SJSA1 (cell line): ENCODE data around the gene ZNF350. TPM values are rescaled to one million over a fixed set of nuclear protein-coding genes. Genes with fewer than 3 reads are reported as not detected.
A peak's percentile ranks its signal among the peaks of the same experiment; 100 is the strongest.
"Not testable (repeated sequence)": the region's sequence is repeated elsewhere in the genome, so short reads cannot be mapped to it uniquely, and the experiment has no call there.

Experiments
- DNase-seq, 2 experiments: peaks; one replicate each; pipeline ENCODE4 v3.0.0-alpha.2; 2015 to 2020; ENCODE audit warnings: low spot score in 2 of 2, low read depth in 1 of 2
- H3K27ac ChIP-seq: fragments of 250-450 bp; sonication (Bioruptor Pico); 2 replicates; pipeline ENCODE4 v1.5.1; 2020; ENCODE audit warnings: mild to moderate bottlenecking, moderate library complexity
- H3K27me3 ChIP-seq: fragments of 250-450 bp; sonication (Bioruptor Pico); replicated peaks from 2 replicates; pipeline ENCODE4 v1.5.1; 2020; ENCODE audit warnings: mild to moderate bottlenecking, moderate library complexity
- H3K36me3 ChIP-seq: fragments of 250-450 bp; sonication (Bioruptor Pico); 2 replicates; pipeline ENCODE4 v1.5.1; 2020; ENCODE audit warnings: mild to moderate bottlenecking
- H3K4me1 ChIP-seq: fragments of 250-450 bp; sonication (Bioruptor Pico); replicated peaks from 2 replicates; pipeline ENCODE4 v1.6.1; 2021; ENCODE audit warnings: mild to moderate bottlenecking
- H3K4me3 ChIP-seq: fragments of 250-450 bp; sonication (Bioruptor Pico); 2 replicates; pipeline ENCODE4 v1.5.1; 2020; ENCODE audit warnings: mild to moderate bottlenecking
- H3K9me3 ChIP-seq: fragments of 250-450 bp; sonication (Bioruptor Pico); replicated peaks from 2 replicates; pipeline ENCODE4 v1.5.1; 2020; ENCODE audit warnings: mild to moderate bottlenecking
- total RNA-seq: library from RNA; depleted of rRNA; stranded (reverse); fragments of >200 nt; shearing (Covaris generic); gene quantifications from 2 replicates; pipeline ENCODE4 v1.2.3, GENCODE V29; 2014; rRNA removed

ZNF350 gene
- total RNA-seq: 2.9 and 11.9 TPM in 2 replicates

- H3K27me3 ChIP-seq: no peaks in the 10 kb centered on the region
- H3K36me3 ChIP-seq: peaks cover 3% of the 10 kb centered on the region; the same call in 1 of the 2 replicates
- H3K9me3 ChIP-seq: peaks cover 14% of the 10 kb centered on the region
- peak within 1 kb of the TSS; percentile 37 for H3K27ac ChIP-seq
- DNase-seq: peak; percentile 67 to 83
- peak within 1 kb of the TSS; percentile 54 for H3K4me3 ChIP-seq
- no peaks in the 10 kb centered on the region for H3K4me1 ChIP-seq
Observed at GRCh38 chr19:51986309-51987291, at the start of gene ZNF350. ZNF350 (minus strand) TSS chr19:51986840; CDS start chr19:51974360, 12,480 bp downstream.

- no peak for DNase-seq
- peaks cover 30% of the 10 kb centered on the region for H3K9me3 ChIP-seq
- H3K27me3 ChIP-seq: no peaks in the 10 kb centered on the region
- H3K4me3 ChIP-seq: no peak overlapping the region
- no peak overlapping the region for H3K27ac ChIP-seq
- H3K36me3 ChIP-seq: peaks cover 72% of the 10 kb centered on the region
- H3K4me1 ChIP-seq: no peaks in the 10 kb centered on the region
Observed at GRCh38 chr19:52034051-52034728, 47.5 kb upstream of the ZNF350 start.

- Histone ChIP-seq H3K27me3 (no peaks in the 10 kb centered on the region), H3K27ac (peak overlapping the region; percentile 68), H3K4me3 (peak overlapping the region; percentile 55), H3K9me3 (peaks cover 14% of the 10 kb centered on the region), H3K36me3 (peaks cover 45% of the 10 kb centered on the region), H3K4me1 (peaks cover 5% of the 10 kb centered on the region; the same call in 1 of the 2 replicates)
- no peak for DNase-seq
Observed at GRCh38 chr19:52028780-52029123, 42.1 kb upstream of the ZNF350 start.

- peak within 1 kb of the TSS; percentile 68 for H3K27ac ChIP-seq
- no peaks in the 10 kb centered on the region for H3K27me3 ChIP-seq
- DNase-seq: peak; percentile 88 to 92
- peaks cover 5% of the 10 kb centered on the region; the same call in 1 of the 2 replicates for H3K4me1 ChIP-seq
- peaks cover 11% of the 10 kb centered on the region for H3K9me3 ChIP-seq
- H3K36me3 ChIP-seq: peaks cover 45% of the 10 kb centered on the region
- H3K4me3 ChIP-seq: peak within 1 kb of the TSS; percentile 55
Observed at GRCh38 chr19:52028027-52028779, 41.6 kb upstream of the ZNF350 start, which contains the start of gene ZNF614. ZNF614 (minus strand) TSS chr19:52028379; CDS start chr19:52025745, 2,634 bp downstream.

GRCh38 chr19:52026255-52026990 is 39.8 kb upstream of the ZNF350 start:
- peaks cover 50% of the 10 kb centered on the region for H3K36me3 ChIP-seq
- DNase-seq, H3K27me3 ChIP-seq, H3K27ac ChIP-seq, H3K9me3 ChIP-seq, H3K4me3 ChIP-seq, H3K4me1 ChIP-seq: not testable (repeated sequence)

- Histone ChIP-seq H3K9me3 (peaks cover 11% of the 10 kb centered on the region), H3K36me3 (peaks cover 65% of the 10 kb centered on the region)
- H3K27me3 ChIP-seq, H3K4me3 ChIP-seq, H3K4me1 ChIP-seq, H3K27ac ChIP-seq, DNase-seq: not testable (repeated sequence)
Observed at GRCh38 chr19:52024478-52024877, 37.8 kb upstream of the ZNF350 start.

GRCh38 chr19:52022193-52022592 is 35.6 kb upstream of the ZNF350 start:
- no peak for DNase-seq
- Histone ChIP-seq H3K36me3 (peaks cover 78% of the 10 kb centered on the region), H3K4me3 (no peak overlapping the region), H3K4me1 (peaks cover 2% of the 10 kb centered on the region; the same call in 1 of the 2 replicates), H3K27me3 (no peaks in the 10 kb centered on the region), H3K27ac (no peak overlapping the region), H3K9me3 (peaks cover 16% of the 10 kb centered on the region)

- Histone ChIP-seq H3K36me3 (peaks cover 87% of the 10 kb centered on the region), H3K27ac (no peak overlapping the region), H3K4me3 (no peak overlapping the region), H3K27me3 (no peaks in the 10 kb centered on the region), H3K9me3 (peaks cover 13% of the 10 kb centered on the region; the same call in 1 of the 2 replicates), H3K4me1 (no peaks in the 10 kb centered on the region)
- DNase-seq: no peak
Observed at GRCh38 chr19:52020506-52020905, 33.9 kb upstream of the ZNF350 start.

GRCh38 chr19:52010674-52011073 is 24.0 kb upstream of the ZNF350 start:
- no peaks in the 10 kb centered on the region for H3K27me3 ChIP-seq
- H3K36me3 ChIP-seq: peaks cover 25% of the 10 kb centered on the region
- peaks cover 3% of the 10 kb centered on the region; the same call in 1 of the 2 replicates for H3K4me1 ChIP-seq
- no peak for DNase-seq
- H3K4me3 ChIP-seq: no peak overlapping the region
- peaks cover 8% of the 10 kb centered on the region for H3K9me3 ChIP-seq
- no peak overlapping the region for H3K27ac ChIP-seq

GRCh38 chr19:52007806-52008557 is 21.3 kb upstream of the ZNF350 start, which contains the start of gene ZNF615:
ZNF615 (minus strand) TSS chr19:52008211; CDS start chr19:52003711, 4,500 bp downstream.
- peak; percentile 80 to 82 for DNase-seq
- peaks cover 3% of the 10 kb centered on the region; the same call in 1 of the 2 replicates for H3K4me1 ChIP-seq

GRCh38 chr19:52007451-52007805 is 20.8 kb upstream of the ZNF350 start:
- Histone ChIP-seq H3K27me3 (no peaks in the 10 kb centered on the region), H3K4me3 (peak overlapping the region; percentile 59), H3K27ac (no peak overlapping the region), H3K4me1 (peaks cover 3% of the 10 kb centered on the region; the same call in 1 of the 2 replicates), H3K36me3 (peaks cover 4% of the 10 kb centered on the region; the same call in 1 of the 2 replicates), H3K9me3 (peaks cover 13% of the 10 kb centered on the region)
- no peak for DNase-seq

More at GRCh38 chr19:52007806-52008557, 21.3 kb upstream of the ZNF350 start, which contains the start of gene ZNF615:
- Histone ChIP-seq H3K36me3 (peaks cover 8% of the 10 kb centered on the region), H3K27ac (peak within 1 kb of the TSS; percentile 56), H3K9me3 (peaks cover 13% of the 10 kb centered on the region), H3K4me3 (peak within 1 kb of the TSS; percentile 59), H3K27me3 (no peaks in the 10 kb centered on the region)

- H3K4me3 ChIP-seq: no peak overlapping the region
- H3K27me3 ChIP-seq: no peaks in the 10 kb centered on the region
- no peak overlapping the region for H3K27ac ChIP-seq
- peaks cover 38% of the 10 kb centered on the region for H3K36me3 ChIP-seq
- H3K4me1 ChIP-seq: no peaks in the 10 kb centered on the region
- peaks cover 36% of the 10 kb centered on the region for H3K9me3 ChIP-seq
- DNase-seq: no peak
Observed at GRCh38 chr19:51994048-51994644, 7.5 kb upstream of the ZNF350 start.
